Activated T-helper 1 cell treated with anti-CD3 and anti-CD28 coated beads, Interleukin-12 subunit alpha, Interleukin-12 subunit beta, Interleukin-2, Interleukin-4 antibody, amounts not matched to agents 30 ng/mL and 10 ng/mL and 1 ng/mL, durations not matched to agents 14 hours and 24 hours and 36 hours (primary cell): ENCODE results near the gene RHOV. TPM values are rescaled to one million over a fixed set of nuclear protein-coding genes. Genes with fewer than 3 reads are reported as not detected.

Experiments
- DNase-seq: peaks from one replicate; pipeline ENCODE4 v3.0.0; 2021; ENCODE audit warnings: low spot score
- H3K27ac Mint-ChIP-seq: one replicate; pipeline ENCODE4 v1.8.0; 2021; ENCODE audit warnings: mild to moderate bottlenecking, mixed read lengths
- H3K27me3 Mint-ChIP-seq: one replicate; pipeline ENCODE4 v1.8.0; 2022; ENCODE audit warnings: mild to moderate bottlenecking, moderate library complexity, mixed read lengths; ENCODE audit not compliant: insufficient read depth
- H3K36me3 Mint-ChIP-seq: one replicate; pipeline ENCODE4 v1.8.0; 2021; ENCODE audit warnings: low read depth, mixed read lengths
- H3K4me1 Mint-ChIP-seq: one replicate; pipeline ENCODE4 v1.8.0; 2021; ENCODE audit warnings: low read depth, mixed read lengths
- H3K4me3 Mint-ChIP-seq: one replicate; pipeline ENCODE4 v1.8.0; 2021; ENCODE audit warnings: mild to moderate bottlenecking, moderate library complexity, mixed read lengths
- H3K9me3 Mint-ChIP-seq: one replicate; pipeline ENCODE4 v1.8.0; 2021; ENCODE audit warnings: mixed read lengths
- intact Hi-C: fragments of 100-400 bp; cut with micrococcal nuclease; formaldehyde crosslinking; loops from one replicate; pipeline ENCODE4 v1.15.1; 2024
- total RNA-seq: library from RNA; stranded (reverse); gene quantifications from 2 replicates; pipeline ENCODE4 v1.2.3, GENCODE V29; 2022

RHOV gene
- total RNA-seq, 1 donor from 2014 or later: 1.3 TPM

GRCh38 chr15:40899536-40900207, 25.6 kb upstream of the RHOV start:
- DNase-seq: no peak
- H3K36me3 Mint-ChIP-seq: peaks cover 34% of the 10 kb centered on the region
- no peak overlapping the region for H3K4me3 Mint-ChIP-seq
- H3K4me1 Mint-ChIP-seq: peaks cover 36% of the 10 kb centered on the region
- H3K27me3 Mint-ChIP-seq: no peaks in the 10 kb centered on the region
- H3K9me3 Mint-ChIP-seq: no peaks in the 10 kb centered on the region
- H3K27ac Mint-ChIP-seq: no peak overlapping the region
- intact Hi-C loops: no loop called here

GRCh38 chr15:40894681-40895448, 20.8 kb upstream of the RHOV start:
- peak; percentile 60 for DNase-seq
- H3K27ac Mint-ChIP-seq: peak overlapping the region; percentile 92

GRCh38 chr15:40893733-40894680, 20.0 kb upstream of the RHOV start, which contains the start of gene VPS18:
Gene VPS18, plus strand, starts transcription at chr15:40894450. Its CDS starts 319 bp downstream, at chr15:40894769.
- Mint-ChIP-seq H3K36me3 (peaks cover 10% of the 10 kb centered on the region), H3K4me1 (peaks cover 38% of the 10 kb centered on the region), H3K27ac (peak within 1 kb of the TSS; percentile 92), H3K27me3 (peaks cover 4% of the 10 kb centered on the region), H3K9me3 (no peaks in the 10 kb centered on the region), H3K4me3 (peak within 1 kb of the TSS; percentile 97)
- intact Hi-C loops: loop anchor here (1.0 to 5.0 kb wide), 14 partner anchors 10 to 337 kb away; partner anchors contain the start of genes CCDC32, CHP1, DNAJC17 and EXD1
- peak; percentile 98 for DNase-seq

More at GRCh38 chr15:40894681-40895448, 20.8 kb upstream of the RHOV start:
- Mint-ChIP-seq H3K9me3 (no peaks in the 10 kb centered on the region), H3K27me3 (peaks cover 4% of the 10 kb centered on the region), H3K36me3 (peaks cover 10% of the 10 kb centered on the region), H3K4me1 (peaks cover 38% of the 10 kb centered on the region), H3K4me3 (peak overlapping the region; percentile 97)
- intact Hi-C loops: loop anchor here (1.0 to 5.0 kb wide), 14 partner anchors 9 to 336 kb away; partner anchors contain the start of genes CCDC32, CHP1, DNAJC17 and EXD1

GRCh38 chr15:40893019-40893670, 19.1 kb upstream of the RHOV start:
- no peak for DNase-seq

GRCh38 chr15:40892447-40893012, 18.5 kb upstream of the RHOV start:
- peak overlapping the region; percentile 51 for H3K4me3 Mint-ChIP-seq
- intact Hi-C loops: loop anchor here (5.0 kb wide), 3 partner anchors 50 to 325 kb away; partner anchors contain the start of genes CCDC32, KNL1, RPUSD2 and SPINT1
- peaks cover 7% of the 10 kb centered on the region for H3K36me3 Mint-ChIP-seq
- H3K4me1 Mint-ChIP-seq: peaks cover 38% of the 10 kb centered on the region
- H3K9me3 Mint-ChIP-seq: no peaks in the 10 kb centered on the region
- H3K27ac Mint-ChIP-seq: no peak overlapping the region
- peaks cover 4% of the 10 kb centered on the region for H3K27me3 Mint-ChIP-seq
- no peak for DNase-seq

More at GRCh38 chr15:40893019-40893670, 19.1 kb upstream of the RHOV start:
- Mint-ChIP-seq H3K27me3 (peaks cover 4% of the 10 kb centered on the region), H3K27ac (peak overlapping the region; percentile 92), H3K4me1 (peaks cover 38% of the 10 kb centered on the region), H3K4me3 (peak overlapping the region; percentile 97), H3K9me3 (no peaks in the 10 kb centered on the region), H3K36me3 (peaks cover 10% of the 10 kb centered on the region)
- intact Hi-C loops: loop anchor here (5.0 kb wide), 3 partner anchors 51 to 326 kb away; partner anchors contain the start of genes CCDC32, KNL1, RPUSD2 and SPINT1

GRCh38 chr15:40891810-40892446, 17.9 kb upstream of the RHOV start:
- intact Hi-C loops: loop anchor here (5.0 kb wide), 3 partner anchors 50 to 325 kb away; partner anchors contain the start of genes CCDC32, KNL1, RPUSD2 and SPINT1
- H3K27me3 Mint-ChIP-seq: peaks cover 4% of the 10 kb centered on the region
- peaks cover 6% of the 10 kb centered on the region for H3K36me3 Mint-ChIP-seq
- H3K9me3 Mint-ChIP-seq: no peaks in the 10 kb centered on the region
- no peak overlapping the region for H3K27ac Mint-ChIP-seq
- H3K4me3 Mint-ChIP-seq: peak overlapping the region; percentile 31
- DNase-seq: no peak
- peaks cover 38% of the 10 kb centered on the region for H3K4me1 Mint-ChIP-seq

- H3K36me3 Mint-ChIP-seq: peaks cover 9% of the 10 kb centered on the region
- no peak for DNase-seq
- H3K27ac Mint-ChIP-seq: no peak overlapping the region
- H3K4me3 Mint-ChIP-seq: no peak overlapping the region
- H3K4me1 Mint-ChIP-seq: peaks cover 44% of the 10 kb centered on the region
- intact Hi-C loops: loop anchor here (5.0 kb wide), 3 partner anchors 49 to 324 kb away; partner anchors contain the start of genes CCDC32, KNL1, RPUSD2 and SPINT1
- H3K27me3 Mint-ChIP-seq: peaks cover 4% of the 10 kb centered on the region
- no peaks in the 10 kb centered on the region for H3K9me3 Mint-ChIP-seq
These were observed 17.1 kb upstream of the RHOV start for GRCh38 chr15:40891138-40891537.

- no peak for DNase-seq
- Mint-ChIP-seq H3K36me3 (peaks cover 4% of the 10 kb centered on the region), H3K4me1 (peaks cover 43% of the 10 kb centered on the region), H3K27me3 (peaks cover 4% of the 10 kb centered on the region), H3K27ac (no peak overlapping the region), H3K9me3 (no peaks in the 10 kb centered on the region), H3K4me3 (no peak overlapping the region)
- intact Hi-C loops: no loop called here
These were observed 15.1 kb upstream of the RHOV start for GRCh38 chr15:40889112-40889511.

- intact Hi-C loops: no loop called here
- Mint-ChIP-seq H3K27me3 (peaks cover 2% of the 10 kb centered on the region), H3K36me3 (peaks cover 4% of the 10 kb centered on the region), H3K4me1 (peaks cover 21% of the 10 kb centered on the region), H3K4me3 (no peak overlapping the region), H3K27ac (no peak overlapping the region), H3K9me3 (no peaks in the 10 kb centered on the region)
- no peak for DNase-seq
These were observed 12.6 kb upstream of the RHOV start for GRCh38 chr15:40886586-40886985.

GRCh38 chr15:40881351-40881750, 7.3 kb upstream of the RHOV start:
- Mint-ChIP-seq H3K27me3 (no peaks in the 10 kb centered on the region), H3K4me3 (no peak overlapping the region), H3K36me3 (peaks cover 1% of the 10 kb centered on the region), H3K4me1 (peaks cover 31% of the 10 kb centered on the region), H3K27ac (no peak overlapping the region), H3K9me3 (no peaks in the 10 kb centered on the region)
- intact Hi-C loops: no loop called here
- no peak for DNase-seq

GRCh38 chr15:40879609-40880008, 5.6 kb upstream of the RHOV start:
- peak overlapping the region; percentile 40 for H3K27ac Mint-ChIP-seq
- no peak for DNase-seq
- intact Hi-C loops: loop anchor here (1.0 to 2.0 kb wide), 3 partner anchors 8 to 21 kb away; partner anchors contain the start of gene VPS18
- H3K4me3 Mint-ChIP-seq: no peak overlapping the region
- H3K36me3 Mint-ChIP-seq: no peaks in the 10 kb centered on the region
- H3K4me1 Mint-ChIP-seq: peaks cover 21% of the 10 kb centered on the region
- H3K27me3 Mint-ChIP-seq: no peaks in the 10 kb centered on the region
- no peaks in the 10 kb centered on the region for H3K9me3 Mint-ChIP-seq
